Esophagus squamous epithelium (tissue), 5 donors: Measurements from ENCODE around the gene DNMT3L. TPM values are rescaled to one million over a fixed set of nuclear protein-coding genes. Genes with fewer than 3 reads are reported as not detected.
"Not testable (repeated sequence)": the region's sequence is repeated elsewhere in the genome, so short reads cannot be mapped to it uniquely, and the experiment has no call there.

Experiments used
- DNase-seq: peaks from one replicate; lab custom pipeline; 2025; lab: John Stamatoyannopoulos, UW
- H3K27ac ChIP-seq, 4 donors: fragments of 200-600 bp; sonication (generic); one replicate each; pipeline ENCODE4 v1.5.1; 2016 to 2019; ENCODE audit warnings: mild to moderate bottlenecking in 1 of 4
- H3K27me3 ChIP-seq, 4 donors: fragments of 200-600 bp; sonication (generic); 1 replicate in 3 of 4; 2 replicates in 1 of 4; pipeline versions ENCODE4 v1.5.1 to v1.6.0; 2017 to 2021; ENCODE audit warnings: antibody characterized with exemption in 1 of 4
- H3K36me3 ChIP-seq, 3 donors: fragments of 200-600 bp; sonication (generic); one replicate each; pipeline ENCODE4 v1.5.1; 2016 to 2019
- H3K4me1 ChIP-seq, 3 donors: fragments of 200-600 bp; sonication (generic); one replicate each; pipeline ENCODE4 v1.5.1; 2017 to 2019
- H3K4me3 ChIP-seq, 4 donors: fragments of 200-600 bp; sonication (generic); 1 replicate in 3 of 4; 2 replicates in 1 of 4; pipeline ENCODE4 v1.5.1; 2016 to 2019; ENCODE audit warnings: mild to moderate bottlenecking in 2 of 4, moderate library complexity in 1 of 4
- H3K9me3 ChIP-seq, 3 donors: fragments of 200-600 bp; sonication (generic); one replicate each; pipeline ENCODE4 v1.5.1; 2016 to 2019
- POLR2A ChIP-seq, 4 donors: fragments of 450-650 bp; IDR thresholded peaks; one replicate each; pipeline ENCODE4 v1.6.1; 2017; ENCODE audit warnings: antibody characterized with exemption in 4 of 4, mild to moderate bottlenecking in 4 of 4, moderate library complexity in 3 of 4
- WGBS, 2 donors: methylation state at CpG; one replicate each; pipeline ENCODE4 v1.1.5; 2018; 5-methylcytosine and 5-hydroxymethylcytosine counted together
- intact Hi-C: fragments of 100-400 bp; cut with DNase I; formaldehyde crosslinking; loops from one replicate; pipeline ENCODE4 v1.15.0; 2022
- total RNA-seq, 4 donors: library from RNA; depleted of rRNA; stranded (reverse); fragments of >200 nt; gene quantifications; one replicate each; pipeline ENCODE4 v1.1.0, GENCODE V29; 2016
- TF ChIP-seq, protein P1 (sequence below), 6 experiments: fragments of 450-650 bp in 4 of 6; fragments of 200-600 bp in 2 of 6; sonication (generic) in 2 of 6; IDR thresholded peaks; one replicate each; pipeline ENCODE4 v1.5.1; 2016 to 2019; ENCODE audit warnings: antibody characterized with exemption in 6 of 6, mild to moderate bottlenecking in 4 of 6, moderate library complexity in 4 of 6
- donor health status: DM: yes; HTN: yes; CAD: no.

DNMT3L gene
- total RNA-seq, 4 donors from 2014 or later = not detected

DNA sequence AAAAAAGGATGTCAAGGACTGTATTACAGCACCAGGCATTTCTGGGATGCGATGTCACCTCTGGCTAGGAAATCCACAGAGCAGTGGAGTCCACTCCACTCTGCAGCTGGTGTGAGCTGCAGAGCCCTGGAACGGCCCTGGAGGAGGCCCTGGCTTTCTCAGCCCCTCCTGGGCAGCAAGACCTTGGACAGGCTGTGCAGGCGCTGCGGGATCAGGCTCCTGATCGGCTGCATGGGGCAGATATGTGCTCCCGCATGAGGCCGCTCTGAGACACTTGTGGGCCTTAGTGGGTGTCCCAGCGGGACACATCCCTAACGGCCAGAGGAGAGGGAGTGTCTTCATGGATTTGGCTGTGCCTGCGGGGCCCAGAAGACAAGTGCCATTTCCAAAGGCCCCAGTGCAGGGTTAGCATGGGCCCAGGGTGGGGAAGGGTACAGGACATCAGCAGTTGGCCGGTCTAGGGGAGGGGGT lies 6.2 kb downstream of the DNMT3L start:
- Histone ChIP-seq H3K4me1 (peaks cover 0 to 16% (median 0%) of the 10 kb centered on the region in 3 donors), H3K4me3 (no peak overlapping the region), H3K36me3 (no peaks in the 10 kb centered on the region), H3K27me3 (peaks cover 0 to 30% (median 0%) of the 10 kb centered on the region in 4 donors), H3K27ac (no peak overlapping the region), H3K9me3 (no peaks in the 10 kb centered on the region)
- 82 to 96% methylated on average over 2 to 3 of the region's 11 CpGs for WGBS, 2 donors
- intact Hi-C loops = no loop called here
- TF ChIP-seq, protein P1, sequence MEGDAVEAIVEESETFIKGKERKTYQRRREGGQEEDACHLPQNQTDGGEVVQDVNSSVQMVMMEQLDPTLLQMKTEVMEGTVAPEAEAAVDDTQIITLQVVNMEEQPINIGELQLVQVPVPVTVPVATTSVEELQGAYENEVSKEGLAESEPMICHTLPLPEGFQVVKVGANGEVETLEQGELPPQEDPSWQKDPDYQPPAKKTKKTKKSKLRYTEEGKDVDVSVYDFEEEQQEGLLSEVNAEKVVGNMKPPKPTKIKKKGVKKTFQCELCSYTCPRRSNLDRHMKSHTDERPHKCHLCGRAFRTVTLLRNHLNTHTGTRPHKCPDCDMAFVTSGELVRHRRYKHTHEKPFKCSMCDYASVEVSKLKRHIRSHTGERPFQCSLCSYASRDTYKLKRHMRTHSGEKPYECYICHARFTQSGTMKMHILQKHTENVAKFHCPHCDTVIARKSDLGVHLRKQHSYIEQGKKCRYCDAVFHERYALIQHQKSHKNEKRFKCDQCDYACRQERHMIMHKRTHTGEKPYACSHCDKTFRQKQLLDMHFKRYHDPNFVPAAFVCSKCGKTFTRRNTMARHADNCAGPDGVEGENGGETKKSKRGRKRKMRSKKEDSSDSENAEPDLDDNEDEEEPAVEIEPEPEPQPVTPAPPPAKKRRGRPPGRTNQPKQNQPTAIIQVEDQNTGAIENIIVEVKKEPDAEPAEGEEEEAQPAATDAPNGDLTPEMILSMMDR (IDR thresholded peaks at IDR 0.05) = no peak
- no peak for TF ChIP-seq POLR2A (IDR thresholded peaks at IDR 0.05)
- no peak for DNase-seq

DNA sequence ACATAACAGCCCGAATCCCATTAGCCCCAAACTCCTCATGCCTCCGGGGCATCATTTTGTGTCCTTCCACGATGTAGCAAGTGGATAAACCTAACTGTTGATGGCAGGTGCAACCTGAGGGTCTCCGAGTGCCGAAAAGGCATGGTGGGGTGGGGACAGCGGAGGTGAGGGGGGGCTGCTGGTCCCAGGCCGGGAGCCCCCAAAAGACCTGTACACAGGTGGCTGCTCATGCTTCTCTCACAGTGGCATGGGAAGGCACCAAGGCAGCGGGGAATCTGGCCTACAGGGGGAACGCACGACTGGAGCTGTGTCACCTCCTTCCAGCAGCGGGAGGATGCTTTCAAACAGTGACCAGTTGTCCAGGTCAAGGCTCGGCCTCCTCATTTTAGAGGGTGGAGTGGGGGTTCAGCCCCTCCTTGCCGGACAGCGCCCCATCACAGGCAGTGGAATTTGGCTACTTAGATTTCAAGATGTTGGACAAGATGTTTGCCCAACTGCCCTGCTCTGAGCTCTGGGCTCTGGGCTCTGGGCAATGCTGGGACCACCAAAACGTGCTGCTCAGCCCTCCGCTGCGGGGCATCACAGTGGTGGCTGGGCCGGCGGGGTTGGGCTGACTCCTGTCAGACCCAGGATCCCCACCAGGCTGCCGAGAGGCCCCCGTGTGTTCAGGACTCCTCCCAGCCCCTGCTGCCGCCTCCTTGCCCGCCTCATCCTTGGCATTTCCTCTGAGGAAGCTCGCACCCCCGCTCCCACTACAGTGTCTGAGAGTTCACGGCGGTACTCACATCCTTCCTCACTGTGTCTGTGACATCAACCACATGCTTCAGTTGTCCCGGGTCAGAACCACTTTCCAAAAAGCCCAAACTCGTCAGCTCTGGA lies 7.6 kb downstream of the DNMT3L start:
- Histone ChIP-seq H3K4me3 (no peak overlapping the region), H3K27ac (no peak overlapping the region), H3K9me3 (no peaks in the 10 kb centered on the region), H3K36me3 (no peaks in the 10 kb centered on the region), H3K4me1 (peaks cover 0 to 16% (median 0%) of the 10 kb centered on the region in 3 donors), H3K27me3 (peaks cover 0 to 29% (median 0%) of the 10 kb centered on the region in 4 donors)
- 55 to 63% methylated on average over 12 to 19 of the region's 29 CpGs for WGBS, 2 donors
- no peak for DNase-seq
- no peak for TF ChIP-seq POLR2A (IDR thresholded peaks at IDR 0.05)
- TF ChIP-seq, protein P1 (IDR thresholded peaks at IDR 0.05) = no peak
- intact Hi-C loops = no loop called here

DNA sequence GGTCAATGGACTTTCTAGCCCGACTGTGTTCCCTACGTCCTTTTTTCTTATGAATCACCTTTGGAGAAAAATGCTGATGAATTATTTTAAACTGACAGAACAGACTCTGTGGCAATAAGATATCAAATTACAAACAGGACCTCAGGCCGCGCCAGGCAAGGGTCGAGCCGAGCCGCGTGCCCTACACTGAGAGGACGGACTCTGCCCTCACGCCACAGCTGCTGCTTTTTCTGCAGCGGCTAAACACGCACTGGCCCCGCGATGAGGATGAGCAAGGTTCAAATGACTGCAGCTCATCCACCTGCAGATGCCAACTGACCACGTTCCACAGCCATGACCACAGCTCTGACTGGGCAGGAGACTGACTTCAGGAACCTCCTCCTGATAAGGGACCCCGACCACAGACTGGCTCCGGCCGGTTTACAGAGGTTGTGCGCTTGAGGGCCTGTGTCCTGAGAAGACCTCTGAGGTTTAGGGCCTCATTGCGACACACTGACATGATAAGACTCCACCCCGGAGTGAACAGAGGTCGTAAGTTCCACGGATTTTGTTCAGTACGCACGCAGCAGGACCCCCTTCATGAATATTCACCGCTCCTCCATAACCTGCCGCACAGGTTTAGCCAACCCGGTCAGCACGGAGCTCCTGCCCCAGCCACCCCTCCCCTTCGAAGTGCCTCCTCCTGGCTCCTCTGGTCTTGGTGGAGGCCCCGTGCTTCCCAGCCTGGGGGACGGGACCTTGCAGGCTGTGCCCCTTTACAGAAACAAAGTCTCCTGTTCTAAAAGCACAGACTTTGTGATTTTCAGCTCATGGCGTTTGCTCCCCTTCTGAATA lies 12.3 kb downstream of the DNMT3L start:
- intact Hi-C loops, H3K36me3 ChIP-seq, H3K4me1 ChIP-seq, H3K4me3 ChIP-seq, H3K27ac ChIP-seq, H3K27me3 ChIP-seq, DNase-seq, H3K9me3 ChIP-seq: not testable (repeated sequence)
- WGBS, 2 donors = no CpG with 5 or more reads among the region's 33 CpGs

DNA sequence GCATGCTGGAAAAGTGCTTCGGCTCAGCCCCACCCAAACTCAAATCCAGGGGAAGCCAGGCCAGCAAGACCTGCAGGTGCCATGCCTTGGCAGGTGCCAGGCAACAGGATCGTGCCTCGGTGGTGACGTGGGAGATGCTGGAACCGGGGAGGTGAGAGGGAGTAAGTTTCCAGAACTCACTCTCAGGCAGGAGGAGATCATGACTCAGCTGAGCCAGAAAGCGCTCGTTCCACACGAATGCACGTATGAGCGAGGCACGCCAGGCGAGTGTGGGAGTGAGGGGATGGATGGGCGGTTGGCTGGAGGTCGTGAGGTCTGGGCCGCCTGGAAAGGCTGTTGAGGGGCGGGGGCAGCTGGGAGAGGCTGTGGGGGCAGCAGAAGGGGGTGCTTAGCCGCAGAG lies 13.8 kb downstream of the DNMT3L start:
- H3K27ac ChIP-seq, H3K4me1 ChIP-seq, H3K9me3 ChIP-seq, H3K4me3 ChIP-seq, H3K27me3 ChIP-seq, intact Hi-C loops, DNase-seq, H3K36me3 ChIP-seq: not testable (repeated sequence)
- WGBS, 2 donors = no CpG with 5 or more reads among the region's 17 CpGs

DNA sequence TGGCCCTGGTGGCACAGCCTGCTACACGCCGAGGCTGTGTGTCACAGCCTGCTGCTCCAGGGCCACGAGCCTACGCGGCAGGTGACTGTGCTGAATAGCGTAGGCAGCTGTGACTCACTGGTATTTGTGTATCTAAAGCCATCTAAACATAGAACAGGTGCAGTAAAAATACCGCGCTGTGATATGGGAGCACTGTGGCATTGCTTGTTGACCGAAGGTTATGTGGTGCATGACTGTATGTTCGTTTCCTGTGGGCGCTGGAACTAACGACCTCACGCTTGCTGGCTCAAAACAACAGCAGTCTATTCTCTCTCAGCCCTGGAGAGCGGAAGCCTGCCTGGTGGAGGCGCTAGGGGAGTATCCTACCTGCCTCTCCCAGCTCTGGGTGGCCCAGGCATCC lies 17.7 kb downstream of the DNMT3L start:
- intact Hi-C loops, H3K27me3 ChIP-seq, H3K4me3 ChIP-seq, H3K36me3 ChIP-seq, H3K9me3 ChIP-seq, H3K4me1 ChIP-seq, DNase-seq, H3K27ac ChIP-seq: not testable (repeated sequence)
- WGBS, 2 donors = no CpG with 5 or more reads among the region's 15 CpGs

DNA sequence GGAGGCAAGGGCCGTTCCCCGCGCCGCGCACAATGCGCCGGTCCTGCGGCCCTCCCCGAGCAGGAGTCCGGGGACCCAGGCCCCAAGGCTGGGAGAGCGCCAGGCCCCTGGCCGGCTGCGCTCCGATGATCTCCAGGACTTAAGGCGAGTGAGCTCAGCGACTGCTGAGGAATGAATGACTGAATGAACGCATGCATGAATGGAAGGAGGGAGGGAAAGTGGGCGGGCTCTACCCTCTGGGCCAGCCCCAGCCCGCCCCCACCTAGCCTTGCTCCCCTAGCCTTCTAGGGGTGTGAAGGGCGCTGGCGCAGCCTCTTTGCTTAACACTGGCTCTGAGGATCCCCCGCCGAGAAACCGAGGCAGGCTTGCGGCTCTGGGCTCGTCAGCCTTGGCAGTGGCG lies 20.4 kb downstream of the DNMT3L start:
- H3K9me3 ChIP-seq, intact Hi-C loops, H3K27me3 ChIP-seq, H3K27ac ChIP-seq, H3K4me3 ChIP-seq, H3K36me3 ChIP-seq, DNase-seq, H3K4me1 ChIP-seq: not testable (repeated sequence)
- WGBS, 2 donors = no CpG with 5 or more reads among the region's 27 CpGs

DNA sequence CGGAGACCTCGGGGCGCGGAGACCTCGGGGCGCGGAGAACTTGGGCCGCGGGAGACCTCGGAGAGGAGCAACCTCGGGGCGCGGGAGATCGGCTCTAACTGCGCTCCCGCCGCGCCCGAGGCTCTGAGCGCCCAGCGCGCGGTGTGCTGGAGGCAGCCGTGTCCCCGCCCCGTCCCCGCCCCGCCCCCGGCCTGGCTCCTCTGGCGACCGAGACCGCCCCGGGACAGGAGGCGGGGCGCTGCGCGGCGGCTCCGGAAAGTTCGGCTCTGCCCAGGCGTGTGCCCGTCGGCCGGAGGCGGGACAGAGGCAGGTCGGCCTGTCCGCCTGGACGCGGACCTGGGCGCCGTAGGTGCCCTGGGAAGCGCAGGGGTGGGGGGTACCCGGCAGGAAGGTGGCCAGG lies 20.9 kb downstream of the DNMT3L start, which contains the start of gene ICOSLG:
TSS of gene ICOSLG (minus strand) at position 102 of the 400 bp plus-strand sequence. CDS start 126 bp downstream, outside the sequence.
- H3K4me3 ChIP-seq, intact Hi-C loops, DNase-seq, H3K9me3 ChIP-seq, H3K27ac ChIP-seq, H3K36me3 ChIP-seq, H3K27me3 ChIP-seq, H3K4me1 ChIP-seq: not testable (repeated sequence)
- no CpG with 5 or more reads among the region's 53 CpGs for WGBS, 2 donors

DNA sequence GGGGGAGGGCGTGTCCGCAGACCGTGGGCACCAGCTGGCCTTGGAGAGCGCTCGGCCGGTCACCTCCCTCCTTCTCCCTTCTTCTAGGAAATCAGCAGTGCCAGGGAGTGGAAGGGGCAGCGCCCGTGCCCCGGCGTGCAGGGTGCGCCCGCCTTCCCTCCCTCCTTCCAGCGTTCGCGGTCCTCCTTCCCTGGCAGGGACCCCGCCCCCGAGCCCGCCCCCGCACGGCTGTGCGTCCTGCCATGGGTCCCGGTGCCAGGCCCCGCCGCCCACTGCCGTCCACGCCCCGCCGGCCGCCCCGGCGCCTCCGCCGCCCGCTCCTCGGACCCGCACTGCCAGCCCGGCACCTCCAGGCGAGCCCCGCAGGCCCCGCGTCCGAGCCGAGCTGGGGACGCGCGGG lies 21.3 kb downstream of the DNMT3L start:
- H3K9me3 ChIP-seq, H3K27ac ChIP-seq, DNase-seq, H3K4me1 ChIP-seq, H3K36me3 ChIP-seq, H3K27me3 ChIP-seq, intact Hi-C loops, H3K4me3 ChIP-seq: not testable (repeated sequence)
- no CpG with 5 or more reads among the region's 46 CpGs for WGBS, 2 donors

DNA sequence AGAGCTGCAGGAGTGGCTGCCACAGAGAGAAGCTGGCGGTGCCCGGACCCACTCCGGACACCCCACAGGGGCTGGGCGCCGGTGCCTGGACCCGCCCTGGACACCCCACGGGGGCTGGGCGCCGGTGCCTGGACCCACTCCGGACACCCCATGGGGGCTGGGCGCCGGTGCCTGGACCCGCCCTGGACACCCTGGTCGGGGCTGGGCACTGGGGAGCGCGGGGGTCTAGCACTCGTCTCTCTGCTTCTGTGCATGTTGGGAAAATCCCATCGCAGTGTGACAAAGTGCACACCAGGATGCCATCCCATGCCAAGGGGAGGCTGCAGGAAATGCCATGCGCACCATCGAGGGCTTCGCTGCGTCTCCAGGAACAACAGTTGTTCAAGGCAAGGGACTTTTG lies 32.1 kb downstream of the DNMT3L start:
- intact Hi-C loops = not testable (repeated sequence)

DNA sequence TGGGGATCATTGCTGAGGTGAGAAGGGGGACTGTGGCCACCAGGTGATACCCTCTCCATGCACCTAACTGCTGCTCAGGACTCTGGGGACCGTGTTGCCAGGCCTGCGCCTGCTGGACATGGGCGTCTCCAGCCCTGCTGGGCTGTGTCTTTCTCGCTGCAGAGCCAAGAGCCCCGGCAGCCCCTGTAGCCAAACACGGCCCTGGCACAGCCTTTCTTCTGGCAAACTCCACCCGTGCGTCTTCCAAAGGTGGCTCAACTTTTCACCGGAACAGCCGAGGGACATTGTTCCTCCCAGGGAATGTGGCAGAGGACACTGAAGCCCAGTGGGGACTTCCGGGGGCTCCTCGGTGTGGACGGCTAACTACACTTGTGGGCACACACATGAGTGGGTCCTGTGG lies 33.6 kb downstream of the DNMT3L start:
- DNase-seq, H3K36me3 ChIP-seq, H3K27ac ChIP-seq, intact Hi-C loops, H3K4me1 ChIP-seq, H3K4me3 ChIP-seq, H3K27me3 ChIP-seq, H3K9me3 ChIP-seq: not testable (repeated sequence)
- WGBS, 2 donors = no CpG with 5 or more reads among the region's 13 CpGs

More for the DNA sequence above, 32.1 kb downstream of the DNMT3L start:
- H3K9me3 ChIP-seq, DNase-seq, H3K4me1 ChIP-seq, H3K27me3 ChIP-seq, H3K36me3 ChIP-seq, H3K27ac ChIP-seq, H3K4me3 ChIP-seq: not testable (repeated sequence)
- no CpG with 5 or more reads among the region's 22 CpGs for WGBS, 2 donors
